ENCODE results near the gene CRACDL. TPM values are rescaled to one million over a fixed set of nuclear protein-coding genes. Genes with fewer than 3 reads are reported as not detected.

CRACDL gene
- total RNA-seq, 2 donors from 2014 or later, result 0.19 to 0.79 TPM

DNA sequence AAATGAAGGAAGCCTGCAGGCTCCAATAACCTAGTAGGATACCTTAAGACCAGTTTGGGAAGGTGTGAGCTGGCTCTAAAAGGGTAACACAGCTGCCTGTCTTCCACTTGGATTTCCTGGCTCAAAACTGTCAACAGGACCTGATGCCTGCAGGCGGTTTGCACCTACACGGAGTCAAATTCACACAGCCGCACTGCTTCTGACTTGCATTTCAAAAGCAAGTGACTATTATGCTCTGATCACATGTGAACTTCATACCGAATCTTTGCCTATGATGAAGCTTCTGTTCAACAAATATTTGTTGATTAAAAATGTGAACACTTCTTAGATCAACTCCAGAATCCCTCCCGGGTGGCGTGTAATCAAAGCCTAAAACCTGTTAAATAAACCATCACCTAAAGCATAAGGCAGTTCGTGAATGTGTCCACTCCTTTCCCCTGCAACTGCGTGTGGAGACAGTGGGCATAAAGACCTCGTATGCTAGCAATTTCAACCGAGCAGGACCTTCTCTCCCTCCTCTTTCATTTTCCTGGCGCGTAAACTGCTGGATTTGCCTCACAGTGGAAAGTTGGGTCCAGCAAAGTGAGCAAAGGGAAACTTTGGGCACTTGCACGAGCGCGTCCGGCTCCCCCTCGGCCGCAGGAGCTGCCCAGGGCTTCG is 784 bp downstream of the CRACDL start:
- Mint-ChIP-seq H3K27me3 (ENCODE audit: low read depth) (peaks cover 73% of the 10 kb centered on the region), H3K9me3 (no peaks in the 10 kb centered on the region)
- no peak for ATAC-seq (replicated peaks in 1 of 2)

DNA sequence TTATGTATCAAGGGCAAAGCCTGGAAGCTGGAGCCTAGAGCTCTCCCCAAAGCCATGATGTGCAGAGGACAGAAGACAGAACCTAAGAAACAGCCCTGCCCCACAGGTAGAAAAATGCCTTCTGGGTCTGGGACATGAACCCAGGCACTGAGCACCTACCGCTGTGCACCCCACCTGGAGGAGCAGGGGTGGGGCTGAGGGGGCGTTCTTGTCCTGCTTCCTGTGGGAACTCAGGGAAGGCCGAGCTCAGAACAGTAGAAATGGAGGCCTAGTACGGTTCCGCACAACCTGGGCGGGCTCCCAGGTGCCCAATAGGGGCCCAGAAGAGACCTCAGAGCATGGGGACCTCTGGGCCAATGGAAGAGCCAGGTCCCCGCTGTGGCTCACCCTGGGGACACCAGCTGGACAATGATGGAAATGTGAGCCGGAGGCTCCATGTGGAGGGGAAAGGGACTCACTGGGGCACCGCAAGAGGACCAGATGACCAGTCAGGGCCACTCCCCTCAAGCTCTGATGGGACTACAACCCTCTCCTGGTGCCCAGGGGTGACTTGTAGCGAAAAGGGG is 3.2 kb downstream of the CRACDL start:
- ATAC-seq (replicated peaks in 1 of 2), result no peak
- Mint-ChIP-seq H3K27ac (no peak overlapping the region), H3K4me1 (ENCODE audit: low read depth) (peaks cover 9% of the 10 kb centered on the region), H3K4me3 (no peak overlapping the region), H3K36me3 (ENCODE audit: insufficient read depth in 2 of 2) (no peaks in the 10 kb centered on the region), H3K9me3 (no peaks in the 10 kb centered on the region), H3K27me3 (ENCODE audit: low read depth) (peaks cover 54% of the 10 kb centered on the region)
- no peak for DNase-seq

More for the DNA sequence above, 784 bp downstream of the CRACDL start:
- Mint-ChIP-seq H3K4me3 (peak overlapping the region; percentile 65 to 75), H3K27ac (no peak overlapping the region), H3K36me3 (ENCODE audit: insufficient read depth in 2 of 2) (no peaks in the 10 kb centered on the region), H3K4me1 (ENCODE audit: low read depth) (peaks cover 9% of the 10 kb centered on the region)
- no peak for DNase-seq

DNA sequence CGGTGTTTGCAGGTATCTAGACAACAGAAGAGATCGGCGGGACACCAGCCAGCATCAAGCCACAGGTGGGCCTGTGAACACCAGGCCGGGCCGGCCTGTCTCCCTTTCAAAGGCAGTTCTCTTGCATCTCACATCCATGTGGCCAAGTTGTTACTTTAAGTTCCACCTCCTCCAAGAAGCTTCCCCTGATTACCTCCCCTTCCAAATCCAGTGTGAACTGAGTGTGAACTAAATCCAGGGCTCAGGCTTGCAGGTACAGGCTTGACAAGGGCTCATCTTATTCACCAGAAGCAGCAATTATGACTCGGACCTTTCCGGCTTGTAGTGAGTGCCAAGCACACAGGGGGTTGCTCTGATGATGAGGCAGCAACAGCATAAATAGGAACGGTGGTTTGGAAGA is 3.9 kb downstream of the CRACDL start:
- no peak for ATAC-seq (replicated peaks in 1 of 2)
- no peak overlapping the region for H3K27ac Mint-ChIP-seq
- no peaks in the 10 kb centered on the region for H3K36me3 Mint-ChIP-seq (ENCODE audit: insufficient read depth in 2 of 2)
- no peak overlapping the region for H3K4me3 Mint-ChIP-seq
- no peak for DNase-seq
- H3K4me1 Mint-ChIP-seq (ENCODE audit: low read depth), result peaks cover 9% of the 10 kb centered on the region
- peaks cover 47% of the 10 kb centered on the region for H3K27me3 Mint-ChIP-seq (ENCODE audit: low read depth)
- no peaks in the 10 kb centered on the region for H3K9me3 Mint-ChIP-seq

DNA sequence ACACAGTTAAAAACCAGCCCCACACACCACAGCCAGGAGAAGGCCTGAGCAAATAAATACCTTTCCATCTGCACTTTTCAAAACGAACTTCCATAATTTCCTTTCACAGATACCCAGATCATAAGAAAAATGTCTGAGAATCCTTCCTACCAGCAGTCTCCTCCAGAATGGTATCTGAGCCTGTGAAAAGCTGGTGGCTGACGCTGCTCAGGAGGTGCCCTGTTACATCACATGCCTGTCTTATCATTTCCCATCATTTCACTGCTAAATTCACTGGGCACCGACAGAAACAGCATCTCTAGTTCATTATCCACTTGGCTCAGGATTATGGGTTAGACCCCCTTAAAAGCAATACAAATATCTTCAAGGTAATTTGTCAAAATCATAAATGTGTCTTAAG is 4.4 kb downstream of the CRACDL start:
- Mint-ChIP-seq H3K27ac (no peak overlapping the region), H3K4me1 (ENCODE audit: low read depth) (peaks cover 7% of the 10 kb centered on the region), H3K4me3 (no peak overlapping the region), H3K36me3 (ENCODE audit: insufficient read depth in 2 of 2) (no peaks in the 10 kb centered on the region), H3K27me3 (ENCODE audit: low read depth) (peaks cover 42% of the 10 kb centered on the region), H3K9me3 (no peaks in the 10 kb centered on the region)
- ATAC-seq (replicated peaks in 1 of 2), result no peak
- no peak for DNase-seq

DNA sequence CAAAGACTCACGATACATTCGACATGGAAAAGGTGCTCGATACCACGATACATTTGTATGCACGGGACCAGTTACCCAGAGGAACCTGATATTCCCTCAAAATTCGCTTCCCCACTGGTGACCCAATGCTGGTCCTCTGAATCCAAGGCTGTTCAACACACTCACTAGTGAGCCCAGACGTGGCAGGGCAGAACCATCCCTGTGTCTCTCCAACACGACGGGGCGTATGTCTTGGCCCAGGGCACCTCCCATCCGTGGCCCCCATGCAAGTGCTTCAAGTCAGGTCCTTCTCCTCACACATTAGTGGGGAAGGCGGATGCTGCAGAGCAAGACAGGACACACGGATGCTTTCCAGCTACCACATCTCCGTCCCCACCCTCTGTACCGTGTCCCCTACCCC is 6.1 kb downstream of the CRACDL start:
- H3K4me3 Mint-ChIP-seq, result no peak overlapping the region
- ATAC-seq (replicated peaks in 1 of 2) (no peak), DNase-seq (no peak)
- peaks cover 33% of the 10 kb centered on the region for H3K27me3 Mint-ChIP-seq (ENCODE audit: low read depth)
- no peaks in the 10 kb centered on the region for H3K36me3 Mint-ChIP-seq (ENCODE audit: insufficient read depth in 2 of 2)
- no peaks in the 10 kb centered on the region for H3K9me3 Mint-ChIP-seq
- H3K27ac Mint-ChIP-seq, result no peak overlapping the region
- no peaks in the 10 kb centered on the region for H3K4me1 Mint-ChIP-seq (ENCODE audit: low read depth)

DNA sequence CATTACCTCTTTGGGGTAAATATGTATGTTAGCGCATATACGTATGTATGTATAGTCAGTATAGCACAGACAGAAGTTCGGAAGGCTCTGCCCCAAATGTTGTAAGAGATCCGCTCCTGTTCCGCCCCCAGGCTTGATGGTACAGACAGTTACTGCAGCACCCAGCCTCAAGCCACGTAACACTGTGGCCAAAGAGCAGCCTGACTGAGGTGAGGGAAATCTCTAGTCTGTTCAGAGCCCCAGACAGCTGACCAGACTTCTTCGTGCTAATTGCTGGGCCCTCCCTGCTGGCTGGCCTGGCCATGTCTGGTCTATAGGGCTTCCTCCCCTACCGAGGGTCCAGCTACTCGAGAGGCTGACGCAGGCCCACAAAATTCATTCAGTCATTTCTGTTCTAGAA is 7.8 kb downstream of the CRACDL start:
- ATAC-seq (replicated peaks in 1 of 2) (no peak), DNase-seq (no peak)
- Mint-ChIP-seq H3K36me3 (ENCODE audit: insufficient read depth in 2 of 2) (no peaks in the 10 kb centered on the region), H3K27ac (no peak overlapping the region), H3K27me3 (ENCODE audit: low read depth) (peaks cover 19% of the 10 kb centered on the region), H3K4me3 (no peak overlapping the region), H3K4me1 (ENCODE audit: low read depth) (no peaks in the 10 kb centered on the region), H3K9me3 (no peaks in the 10 kb centered on the region)

DNA sequence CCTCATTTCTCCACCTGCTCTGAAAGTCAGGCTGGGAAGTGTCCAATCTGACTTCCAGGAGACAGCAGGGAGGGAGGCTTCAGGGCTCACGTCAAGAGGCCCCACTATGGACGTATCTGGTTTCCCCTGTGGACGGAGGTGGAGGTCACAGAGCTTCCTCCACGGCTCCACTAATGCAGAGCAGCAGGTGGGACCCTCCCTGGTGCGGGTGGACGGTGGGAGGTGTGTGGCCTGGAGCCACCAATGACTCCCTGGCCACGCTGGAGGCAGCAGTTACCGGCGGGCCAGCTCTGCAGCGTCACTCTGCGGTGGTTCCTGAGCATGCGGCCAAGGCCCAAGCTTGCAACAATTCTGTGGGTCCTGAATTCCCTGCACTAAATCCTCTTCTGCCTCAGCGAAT is 9.0 kb downstream of the CRACDL start:
- DNase-seq, result no peak
- H3K4me3 Mint-ChIP-seq, result no peak overlapping the region
- peaks cover 0 to 1% of the 10 kb centered on the region in 2 donors for H3K9me3 Mint-ChIP-seq
- ATAC-seq (replicated peaks in 1 of 2), result no peak
- no peak overlapping the region for H3K27ac Mint-ChIP-seq
- no peaks in the 10 kb centered on the region for H3K4me1 Mint-ChIP-seq (ENCODE audit: low read depth)
- H3K36me3 Mint-ChIP-seq (ENCODE audit: insufficient read depth in 2 of 2), result no peaks in the 10 kb centered on the region
- peaks cover 13% of the 10 kb centered on the region for H3K27me3 Mint-ChIP-seq (ENCODE audit: low read depth)

DNA sequence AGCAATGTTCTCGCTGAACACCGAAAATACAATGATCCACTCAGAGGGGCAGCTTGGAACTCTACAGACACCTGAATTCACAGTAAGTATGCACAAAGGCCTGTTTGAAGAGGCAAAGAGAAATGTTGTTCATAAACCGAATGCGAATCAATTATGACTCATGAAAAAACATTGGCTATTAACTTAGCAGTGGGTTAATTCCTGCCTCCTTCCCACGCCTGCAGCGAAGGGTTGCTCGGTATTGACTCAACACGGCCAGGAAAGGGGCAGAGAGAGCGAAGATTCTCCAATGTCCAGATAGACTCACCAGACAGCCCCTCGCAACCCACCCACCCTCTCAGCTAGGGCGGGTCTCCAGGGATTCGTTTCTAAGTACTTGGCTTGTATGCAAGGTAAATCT is 9.4 kb downstream of the CRACDL start:
- Mint-ChIP-seq H3K27me3 (ENCODE audit: low read depth) (peaks cover 8% of the 10 kb centered on the region), H3K36me3 (ENCODE audit: insufficient read depth in 2 of 2) (no peaks in the 10 kb centered on the region), H3K4me3 (no peak overlapping the region), H3K4me1 (ENCODE audit: low read depth) (no peaks in the 10 kb centered on the region), H3K9me3 (peaks cover 0 to 1% of the 10 kb centered on the region in 2 donors), H3K27ac (no peak overlapping the region)
- ATAC-seq (replicated peaks in 1 of 2) (no peak), DNase-seq (no peak)

DNA sequence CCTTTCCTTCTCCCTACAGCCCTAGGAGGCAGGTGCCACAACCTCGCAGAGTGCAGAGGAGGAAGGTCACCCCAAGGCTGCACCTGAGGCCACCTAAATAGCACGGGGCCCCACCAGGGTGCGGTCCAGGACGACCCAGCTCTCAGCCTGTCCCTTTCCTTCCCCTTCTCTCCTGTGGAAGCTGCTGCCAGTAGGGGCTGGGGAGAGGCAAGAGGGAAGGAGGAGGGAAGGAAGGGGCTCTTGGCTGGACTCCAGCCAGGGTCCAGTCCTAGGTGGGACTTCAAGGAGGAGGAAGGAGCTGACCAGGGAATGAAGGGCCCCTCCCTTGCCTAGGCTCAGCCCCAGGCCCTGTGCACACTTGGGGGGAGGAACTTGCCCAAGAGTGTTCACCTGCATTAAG is 11.1 kb downstream of the CRACDL start:
- DNase-seq (no peak), ATAC-seq (replicated peaks in 1 of 2) (no peak)
- Mint-ChIP-seq H3K36me3 (ENCODE audit: insufficient read depth in 2 of 2) (no peaks in the 10 kb centered on the region), H3K27ac (no peak overlapping the region), H3K4me3 (no peak overlapping the region), H3K4me1 (ENCODE audit: low read depth) (no peaks in the 10 kb centered on the region), H3K9me3 (peaks cover 0 to 1% of the 10 kb centered on the region in 2 donors), H3K27me3 (ENCODE audit: low read depth) (peaks cover 9% of the 10 kb centered on the region)

DNA sequence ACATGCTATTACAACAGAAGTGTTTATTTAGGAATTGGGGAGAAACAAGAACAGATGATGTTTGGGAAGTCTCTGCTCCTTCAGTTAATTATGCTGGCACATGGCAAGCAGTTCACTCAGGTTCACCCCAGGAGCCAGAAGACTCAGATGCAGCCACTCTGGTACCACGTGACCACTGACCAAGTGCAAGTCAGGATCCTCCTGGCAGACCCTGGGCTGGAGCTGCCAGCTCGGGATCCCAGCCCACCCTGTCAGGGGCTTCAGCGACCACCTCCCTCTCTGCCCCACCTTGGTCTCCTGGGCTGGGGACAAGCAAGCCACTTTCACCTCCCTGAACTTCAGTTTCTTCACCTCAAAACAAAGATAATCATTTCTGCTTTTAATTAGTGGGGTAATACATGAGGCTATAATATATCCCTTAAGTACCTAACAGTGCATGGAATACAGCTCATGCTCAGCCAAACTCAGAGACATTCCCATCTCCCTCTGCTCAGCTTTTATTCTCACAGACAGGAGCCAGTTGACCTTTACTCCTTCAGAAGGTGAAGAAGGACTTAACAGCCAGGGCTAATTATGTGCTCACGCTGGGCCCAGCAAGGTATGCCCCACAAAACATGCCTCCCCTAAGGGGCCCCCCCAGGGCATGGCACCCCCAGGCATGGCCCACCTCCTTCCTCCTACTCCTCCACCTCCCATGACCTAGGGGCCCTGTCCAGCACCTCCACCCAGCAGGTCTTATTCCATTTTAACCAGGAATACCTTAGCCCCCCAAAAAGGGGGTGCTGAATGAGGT is 11.8 kb downstream of the CRACDL start:
- no peak overlapping the region for H3K4me3 Mint-ChIP-seq
- no peak overlapping the region for H3K27ac Mint-ChIP-seq
- H3K27me3 Mint-ChIP-seq (ENCODE audit: low read depth), result peaks cover 9% of the 10 kb centered on the region
- peaks cover 0 to 1% of the 10 kb centered on the region in 2 donors for H3K9me3 Mint-ChIP-seq
- no peaks in the 10 kb centered on the region for H3K4me1 Mint-ChIP-seq (ENCODE audit: low read depth)
- ATAC-seq (replicated peaks in 1 of 2), result no peak
- no peak for DNase-seq
- H3K36me3 Mint-ChIP-seq (ENCODE audit: insufficient read depth in 2 of 2), result no peaks in the 10 kb centered on the region

DNA sequence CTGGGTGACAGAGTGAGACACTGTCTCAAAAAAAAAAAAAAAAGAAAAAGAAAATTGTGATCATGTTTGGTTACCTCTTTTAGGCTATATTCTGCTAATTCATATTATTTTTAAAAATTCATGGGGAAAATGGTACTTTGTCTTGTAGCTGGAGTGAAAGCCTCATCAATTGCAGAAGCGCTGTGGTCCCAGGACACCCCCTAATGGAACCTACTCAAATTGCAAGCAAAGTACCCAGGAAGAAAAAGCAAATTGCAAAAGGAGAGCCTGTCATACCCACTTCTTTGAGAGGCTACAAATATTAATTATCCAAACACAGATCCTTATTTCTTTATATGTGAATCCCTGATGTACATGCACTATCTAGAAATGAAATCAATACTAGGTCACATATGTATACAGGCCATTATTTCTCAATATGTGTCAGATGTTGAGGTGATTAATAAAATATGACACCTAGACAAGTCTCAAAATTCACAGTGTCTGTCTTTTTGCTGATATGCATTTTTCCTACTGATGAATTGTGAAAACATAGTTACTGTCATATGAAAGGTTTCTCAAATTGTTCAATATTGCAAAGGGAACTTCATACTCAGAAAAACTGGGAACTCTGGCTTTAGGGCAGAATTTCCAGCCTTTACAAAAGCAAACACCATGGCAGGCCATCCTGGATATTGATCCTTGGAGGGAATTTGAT is 12.6 kb downstream of the CRACDL start:
- Mint-ChIP-seq H3K36me3 (ENCODE audit: insufficient read depth in 2 of 2) (no peaks in the 10 kb centered on the region), H3K27ac (no peak overlapping the region)

DNA sequence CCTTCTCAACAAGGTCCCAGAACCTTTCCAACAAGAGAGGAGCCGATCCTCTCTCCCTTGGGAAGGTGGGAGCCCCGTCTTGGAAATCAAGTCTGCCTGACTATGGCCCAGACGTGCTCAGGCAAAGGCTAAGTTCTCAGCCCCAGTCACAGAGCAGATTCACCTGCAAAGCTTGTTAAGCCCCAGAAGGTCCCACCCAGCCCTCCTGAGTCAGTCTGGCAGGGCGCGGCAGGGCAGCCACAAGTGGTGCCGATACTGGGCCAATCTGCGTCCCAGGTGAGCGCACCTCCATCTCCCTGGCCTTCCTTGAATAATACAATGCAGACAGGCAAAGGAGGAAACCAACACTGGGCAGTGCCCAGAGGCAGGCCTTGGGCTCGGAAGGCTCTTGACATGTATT is 15.0 kb downstream of the CRACDL start:
- Mint-ChIP-seq H3K9me3 (peaks cover 0 to 1% of the 10 kb centered on the region in 2 donors), H3K27ac (no peak overlapping the region), H3K4me3 (no peak overlapping the region), H3K36me3 (ENCODE audit: insufficient read depth in 2 of 2) (no peaks in the 10 kb centered on the region), H3K27me3 (ENCODE audit: low read depth) (peaks cover 18% of the 10 kb centered on the region), H3K4me1 (ENCODE audit: low read depth) (no peaks in the 10 kb centered on the region)
- ATAC-seq (replicated peaks in 1 of 2) (no peak), DNase-seq (no peak)

More for the DNA sequence above, 12.6 kb downstream of the CRACDL start:
- no peaks in the 10 kb centered on the region for H3K4me1 Mint-ChIP-seq (ENCODE audit: low read depth)
- DNase-seq (no peak), ATAC-seq (replicated peaks in 1 of 2) (no peak)
- H3K9me3 Mint-ChIP-seq, result peaks cover 0 to 1% of the 10 kb centered on the region in 2 donors
- peaks cover 15% of the 10 kb centered on the region for H3K27me3 Mint-ChIP-seq (ENCODE audit: low read depth)
- no peak overlapping the region for H3K4me3 Mint-ChIP-seq

DNA sequence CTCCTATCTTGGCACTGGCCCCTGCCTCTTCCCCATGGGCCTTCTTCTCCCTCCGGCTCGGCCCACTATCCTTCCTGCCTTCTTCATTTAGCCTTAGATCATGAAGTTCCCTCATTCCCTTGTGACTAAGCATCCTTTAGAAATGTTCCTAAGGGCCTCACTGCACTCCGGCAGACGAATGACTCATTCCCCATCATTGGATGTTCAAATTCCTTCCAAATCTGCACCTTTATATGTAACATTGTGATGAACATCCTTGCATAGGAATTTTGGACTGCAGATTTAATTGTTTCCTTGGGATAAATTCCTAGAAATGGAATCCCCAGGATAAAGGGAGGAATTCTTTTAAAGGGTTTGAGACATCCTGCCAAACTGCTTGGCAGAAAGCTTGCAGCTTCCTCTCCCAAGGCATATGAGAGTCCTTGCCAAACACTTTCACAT is 19.0 kb downstream of the CRACDL start:
- DNase-seq, result no peak
- H3K36me3 Mint-ChIP-seq (ENCODE audit: insufficient read depth in 2 of 2), result no peaks in the 10 kb centered on the region
- no peak overlapping the region for H3K27ac Mint-ChIP-seq
- no peak for ATAC-seq (replicated peaks in 1 of 2)
- H3K9me3 Mint-ChIP-seq, result no peaks in the 10 kb centered on the region
- H3K4me1 Mint-ChIP-seq (ENCODE audit: low read depth), result peaks cover 8% of the 10 kb centered on the region
- H3K27me3 Mint-ChIP-seq (ENCODE audit: low read depth), result peaks cover 31% of the 10 kb centered on the region
- H3K4me3 Mint-ChIP-seq, result no peak overlapping the region

Data from activated T-cell treated with anti-CD3 and anti-CD28 coated beads, Interleukin-2, amount 50 U/mL, for 72 hours (primary cell).